Liver (tissue), 3 donors: Measurements from ENCODE around the gene TRIM23.

Experiments
- CTCF ChIP-seq: fragments of 150-350 bp; IDR thresholded peaks from 2 replicates; pipeline ENCODE4 v1.5.1; 2017; ENCODE audit warnings: improper control_type of control experiment, low read depth, low read length; ENCODE audit not compliant: missing input control
- GABPA ChIP-seq, 2 donors: IDR thresholded peaks in 1 of 2; conservative IDR thresholded peaks in 1 of 2; 2 replicates each; pipeline ENCODE4 v1.6.1; 2016; ENCODE audit warnings: antibody characterized with exemption in 2 of 2, mild to moderate bottlenecking in 1 of 2, moderate library complexity in 1 of 2
- HNF4A ChIP-seq, 2 donors: conservative IDR thresholded peaks; 2 replicates each; pipeline ENCODE4 v1.6.1; 2016; ENCODE audit warnings: antibody characterized with exemption in 2 of 2, mild to moderate bottlenecking in 2 of 2
- HNF4G ChIP-seq: IDR thresholded peaks from 2 replicates; pipeline ENCODE4 v1.6.1; 2016; ENCODE audit warnings: antibody characterized with exemption
- JUND ChIP-seq, 2 donors: IDR thresholded peaks; 2 replicates each; pipeline ENCODE4 v1.6.1; 2016; ENCODE audit warnings: antibody characterized with exemption in 2 of 2
- REST ChIP-seq: IDR thresholded peaks from 2 replicates; pipeline ENCODE4 v1.6.1; 2016; ENCODE audit warnings: antibody characterized with exemption, mild to moderate bottlenecking
- RXRA ChIP-seq, 2 donors: IDR thresholded peaks; 2 replicates each; pipeline ENCODE4 v1.6.1; 2017 to 2018; ENCODE audit warnings: antibody characterized with exemption in 2 of 2, mild to moderate bottlenecking in 1 of 2
- TAF1 ChIP-seq: conservative IDR thresholded peaks from 2 replicates; pipeline ENCODE4 v1.6.1; 2016; ENCODE audit warnings: antibody characterized with exemption, mild to moderate bottlenecking
- ZBTB33 ChIP-seq: IDR thresholded peaks from 2 replicates; pipeline ENCODE4 v1.6.1; 2016; ENCODE audit warnings: antibody characterized with exemption
- donor health status: healthy.
- donor health status: healthy.

- TF ChIP-seq TAF1, result no peak
- TF ChIP-seq CTCF, result no peak
- TF ChIP-seq RXRA (IDR thresholded peaks at IDR 0.05), result no peak
- no peak for TF ChIP-seq HNF4A (conservative IDR thresholded peaks at IDR 0.05)
- no peak for TF ChIP-seq JUND (IDR thresholded peaks at IDR 0.05)
- TF ChIP-seq GABPA (IDR thresholded peaks at IDR 0.05 in 1 of 2, conservative IDR thresholded peaks at IDR 0.05 in 1 of 2), result no peak
- TF ChIP-seq REST, result no peak
- TF ChIP-seq ZBTB33, result no peak
- no peak for TF ChIP-seq HNF4G
Observed at GRCh38 chr5:65640240-65640639, 16.1 kb upstream of the TRIM23 start.
